ENCODE measurements around the gene TXK. TPM values are rescaled to one million over a fixed set of nuclear protein-coding genes. Genes with fewer than 3 reads are reported as not detected.

Gene TXK
- total RNA-seq, 2 donors from 2014 or later, result 52.4 to 53.2 TPM

DNA sequence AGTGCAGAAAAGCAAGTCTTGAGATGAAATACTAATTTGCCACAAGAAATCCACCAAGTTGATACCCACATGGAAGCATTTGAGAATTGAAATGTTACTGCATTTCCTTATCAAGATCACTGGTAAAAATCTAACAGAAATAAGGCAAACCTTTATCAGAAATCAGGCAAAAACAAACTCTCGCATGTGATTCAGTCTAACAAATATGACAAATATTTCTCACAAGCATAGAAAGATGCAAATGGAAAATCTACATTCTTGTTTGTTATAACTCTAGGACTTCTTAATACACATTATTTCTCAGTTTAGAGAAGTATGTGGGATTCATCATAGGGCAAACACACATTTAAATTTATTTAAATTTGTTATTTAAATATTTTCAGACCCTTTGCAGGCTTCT, 52.9 kb downstream of the TXK start:
- H3K9me3 ChIP-seq (ENCODE audit: control insufficient read depth, low read length, poor library complexity, severe bottlenecking), result no peaks in the 10 kb centered on the region
- Mint-ChIP-seq H3K27me3 (no peaks in the 10 kb centered on the region), H3K27ac (no peak overlapping the region), H3K4me3 (no peak overlapping the region), H3K36me3 (ENCODE audit: low read depth) (peaks cover 6% of the 10 kb centered on the region), H3K4me1 (peaks cover 21% of the 10 kb centered on the region)
- ATAC-seq (no peak), DNase-seq (no peak)

- ATAC-seq, result no peak
- H3K9me3 ChIP-seq (ENCODE audit: control insufficient read depth, low read length, poor library complexity, severe bottlenecking), result no peaks in the 10 kb centered on the region
- peak overlapping the region; percentile 77 for H3K27ac Mint-ChIP-seq
- peaks cover 6% of the 10 kb centered on the region for H3K36me3 Mint-ChIP-seq (ENCODE audit: low read depth)
- H3K4me3 Mint-ChIP-seq, result no peak overlapping the region
- H3K27me3 Mint-ChIP-seq, result no peaks in the 10 kb centered on the region
- peaks cover 19% of the 10 kb centered on the region for H3K4me1 Mint-ChIP-seq
- no peak for DNase-seq
These were observed 54.1 kb downstream of the TXK start for GRCh38 chr4:48079972-48080391.

- Mint-ChIP-seq H3K4me3 (no peak overlapping the region), H3K27me3 (no peaks in the 10 kb centered on the region), H3K36me3 (ENCODE audit: low read depth) (peaks cover 6% of the 10 kb centered on the region), H3K27ac (peak overlapping the region; percentile 77), H3K4me1 (peaks cover 16% of the 10 kb centered on the region)
- ATAC-seq (no peak), DNase-seq (no peak)
- H3K9me3 ChIP-seq (ENCODE audit: control insufficient read depth, low read length, poor library complexity, severe bottlenecking), result no peaks in the 10 kb centered on the region
These were observed 55.0 kb downstream of the TXK start for GRCh38 chr4:48078862-48079655.

GRCh38 chr4:48078425-48078824, 55.6 kb downstream of the TXK start:
- Mint-ChIP-seq H3K4me3 (no peak overlapping the region), H3K27me3 (no peaks in the 10 kb centered on the region), H3K27ac (no peak overlapping the region), H3K4me1 (peaks cover 16% of the 10 kb centered on the region), H3K36me3 (ENCODE audit: low read depth) (peaks cover 6% of the 10 kb centered on the region)
- ATAC-seq (no peak), DNase-seq (no peak)
- no peaks in the 10 kb centered on the region for H3K9me3 ChIP-seq (ENCODE audit: control insufficient read depth, low read length, poor library complexity, severe bottlenecking)

GRCh38 chr4:48074657-48075056, 59.4 kb downstream of the TXK start:
- no peaks in the 10 kb centered on the region for H3K9me3 ChIP-seq (ENCODE audit: control insufficient read depth, low read length, poor library complexity, severe bottlenecking)
- H3K4me1 Mint-ChIP-seq, result peaks cover 2% of the 10 kb centered on the region
- no peaks in the 10 kb centered on the region for H3K36me3 Mint-ChIP-seq (ENCODE audit: low read depth)
- DNase-seq (no peak), ATAC-seq (no peak)
- no peak overlapping the region for H3K27ac Mint-ChIP-seq
- H3K27me3 Mint-ChIP-seq, result no peaks in the 10 kb centered on the region
- no peak overlapping the region for H3K4me3 Mint-ChIP-seq

DNA sequence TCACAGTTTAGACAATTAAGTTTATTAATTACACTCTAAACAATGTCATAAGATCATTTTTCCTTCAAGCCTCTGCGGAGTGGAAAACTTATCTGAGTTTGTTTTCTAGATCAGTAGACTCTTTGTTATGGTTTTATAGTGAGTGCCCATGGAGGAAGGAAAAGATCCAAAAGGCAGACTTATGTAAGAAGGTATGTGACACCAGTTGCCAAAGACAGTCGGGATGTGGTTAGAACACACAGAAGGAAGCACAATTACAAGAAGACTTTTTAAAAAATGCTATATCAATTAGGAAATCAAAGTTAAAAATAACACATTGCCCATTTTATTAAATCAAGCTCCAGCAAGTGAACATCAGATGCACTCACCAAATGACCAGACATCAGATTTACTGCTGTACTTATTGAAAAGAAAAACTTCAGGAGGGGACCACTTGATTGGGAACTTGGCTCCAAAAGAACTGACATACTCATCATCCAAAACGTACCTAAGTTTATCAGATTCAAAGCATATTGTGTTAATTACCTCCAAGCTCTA, 60.4 kb downstream of the TXK start:
- DNase-seq, result no peak
- Mint-ChIP-seq H3K4me1 (peaks cover under 1% of the 10 kb centered on the region), H3K27me3 (no peaks in the 10 kb centered on the region), H3K4me3 (no peak overlapping the region), H3K27ac (no peak overlapping the region), H3K36me3 (ENCODE audit: low read depth) (no peaks in the 10 kb centered on the region)
- no peaks in the 10 kb centered on the region for H3K9me3 ChIP-seq (ENCODE audit: control insufficient read depth, low read length, poor library complexity, severe bottlenecking)
- no peak for ATAC-seq

- no peaks in the 10 kb centered on the region for H3K9me3 ChIP-seq (ENCODE audit: control insufficient read depth, low read length, poor library complexity, severe bottlenecking)
- H3K27ac Mint-ChIP-seq, result no peak overlapping the region
- no peaks in the 10 kb centered on the region for H3K4me1 Mint-ChIP-seq
- no peak overlapping the region for H3K4me3 Mint-ChIP-seq
- H3K36me3 Mint-ChIP-seq (ENCODE audit: low read depth), result peaks cover 2% of the 10 kb centered on the region
- ATAC-seq, result no peak
- H3K27me3 Mint-ChIP-seq, result no peaks in the 10 kb centered on the region
- DNase-seq, result no peak
These were observed 62.9 kb downstream of the TXK start for GRCh38 chr4:48071191-48071590.

- ATAC-seq, result no peak
- peaks cover 2% of the 10 kb centered on the region for H3K9me3 ChIP-seq (ENCODE audit: control insufficient read depth, low read length, poor library complexity, severe bottlenecking)
- H3K36me3 Mint-ChIP-seq (ENCODE audit: low read depth), result peaks cover 2% of the 10 kb centered on the region
- no peak overlapping the region for H3K27ac Mint-ChIP-seq
- H3K4me1 Mint-ChIP-seq, result no peaks in the 10 kb centered on the region
- H3K4me3 Mint-ChIP-seq, result no peak overlapping the region
- no peaks in the 10 kb centered on the region for H3K27me3 Mint-ChIP-seq
- no peak for DNase-seq
These were observed 65.0 kb downstream of the TXK start for GRCh38 chr4:48069026-48069425.

DNA sequence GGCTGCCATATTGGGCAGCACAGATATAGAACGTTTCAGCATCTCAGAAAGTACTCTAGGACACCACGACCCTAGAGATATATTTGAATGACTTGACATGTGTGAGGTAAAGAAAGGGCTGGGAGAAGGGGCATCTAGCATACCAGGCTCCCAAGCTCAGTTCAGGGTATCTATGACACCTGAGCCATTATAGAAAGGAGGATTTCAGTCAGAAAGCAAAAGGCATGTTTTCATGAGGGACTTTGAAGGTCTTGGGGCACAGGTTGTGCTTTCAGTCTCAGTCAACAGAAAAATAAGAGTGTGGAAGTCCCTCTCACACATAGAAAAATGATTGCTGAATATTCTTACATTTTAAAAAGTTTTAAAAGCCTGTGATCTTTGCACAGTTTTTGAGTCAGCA, 65.9 kb downstream of the TXK start:
- H3K4me3 Mint-ChIP-seq, result no peak overlapping the region
- no peaks in the 10 kb centered on the region for H3K4me1 Mint-ChIP-seq
- DNase-seq, result no peak
- no peak overlapping the region for H3K27ac Mint-ChIP-seq
- peaks cover 2% of the 10 kb centered on the region for H3K36me3 Mint-ChIP-seq (ENCODE audit: low read depth)
- H3K27me3 Mint-ChIP-seq, result no peaks in the 10 kb centered on the region
- ATAC-seq, result no peak
- H3K9me3 ChIP-seq (ENCODE audit: control insufficient read depth, low read length, poor library complexity, severe bottlenecking), result peaks cover 2% of the 10 kb centered on the region

DNA sequence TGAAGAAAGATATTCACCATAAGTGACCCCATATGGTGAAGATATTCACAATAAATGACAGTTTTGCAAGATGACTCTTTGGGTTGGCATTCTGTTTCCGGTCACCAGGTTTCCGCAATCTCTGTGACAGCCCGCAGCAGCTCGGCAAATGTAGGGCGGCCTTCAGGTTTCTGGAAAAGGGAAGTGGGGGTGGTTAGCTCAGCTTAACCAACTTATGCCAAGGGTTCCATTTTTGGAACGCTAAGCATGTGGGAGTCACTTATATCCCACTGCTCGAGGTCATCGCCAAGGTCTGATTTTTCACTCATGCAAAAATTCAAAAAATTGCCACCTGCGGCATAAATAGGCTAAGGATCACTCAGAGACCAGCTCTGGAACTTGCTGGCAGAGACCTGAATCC, 66.5 kb downstream of the TXK start:
- H3K9me3 ChIP-seq (ENCODE audit: control insufficient read depth, low read length, poor library complexity, severe bottlenecking), result peaks cover 2% of the 10 kb centered on the region
- Mint-ChIP-seq H3K4me3 (no peak overlapping the region), H3K36me3 (ENCODE audit: low read depth) (peaks cover 2% of the 10 kb centered on the region), H3K4me1 (no peaks in the 10 kb centered on the region), H3K27ac (no peak overlapping the region), H3K27me3 (no peaks in the 10 kb centered on the region)
- DNase-seq (no peak), ATAC-seq (no peak)

DNA sequence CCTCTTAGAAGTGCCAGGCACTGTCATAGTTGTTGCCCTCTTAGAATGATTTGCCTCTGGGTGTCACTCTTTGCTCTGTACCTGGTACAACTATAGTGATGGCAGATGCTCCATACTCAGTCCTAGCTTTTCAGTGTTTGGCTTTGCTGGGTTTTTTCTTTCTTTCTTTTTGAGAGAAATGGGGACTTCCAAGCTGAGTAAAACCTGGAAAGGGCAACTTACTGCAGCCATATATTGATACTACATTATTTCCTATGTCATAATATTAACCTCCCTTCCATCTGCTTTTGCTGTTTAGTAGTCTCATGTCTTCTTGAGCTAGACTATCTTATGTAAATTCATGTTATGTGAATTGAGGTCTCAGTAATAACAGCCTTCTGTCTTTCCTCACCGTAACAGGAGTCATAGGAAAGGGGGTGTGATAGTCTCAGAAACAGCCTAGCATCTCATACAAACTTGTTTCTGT, 68.4 kb downstream of the TXK start:
- H3K27ac Mint-ChIP-seq, result no peak overlapping the region
- no peaks in the 10 kb centered on the region for H3K27me3 Mint-ChIP-seq
- DNase-seq (no peak), ATAC-seq (no peak)
- no peak overlapping the region for H3K4me3 Mint-ChIP-seq
- peaks cover 4% of the 10 kb centered on the region for H3K36me3 Mint-ChIP-seq (ENCODE audit: low read depth)
- H3K9me3 ChIP-seq (ENCODE audit: control insufficient read depth, low read length, poor library complexity, severe bottlenecking), result peaks cover 2% of the 10 kb centered on the region
- no peaks in the 10 kb centered on the region for H3K4me1 Mint-ChIP-seq

DNA sequence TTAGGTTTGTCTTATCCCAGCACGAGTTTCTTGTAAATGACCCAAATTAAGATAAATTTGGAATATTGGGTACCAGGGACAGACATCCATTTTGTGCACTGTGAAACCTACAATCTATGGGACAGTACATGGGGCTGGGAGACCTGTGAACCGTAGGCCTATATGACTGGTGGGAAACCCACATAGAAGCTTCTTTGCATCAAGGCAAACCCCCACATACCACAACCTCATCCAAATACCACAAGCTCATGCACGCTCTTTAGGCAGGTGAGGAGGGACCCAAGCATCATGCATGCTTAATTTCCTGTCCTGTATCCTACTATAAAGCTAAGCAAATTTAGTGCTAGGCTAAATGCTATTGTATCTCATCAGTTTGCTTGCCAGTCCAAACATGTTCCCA, 69.7 kb downstream of the TXK start:
- Mint-ChIP-seq H3K27ac (no peak overlapping the region), H3K36me3 (ENCODE audit: low read depth) (peaks cover 4% of the 10 kb centered on the region), H3K4me1 (peaks cover 2% of the 10 kb centered on the region), H3K27me3 (no peaks in the 10 kb centered on the region), H3K4me3 (no peak overlapping the region)
- ATAC-seq (no peak), DNase-seq (no peak)
- H3K9me3 ChIP-seq (ENCODE audit: control insufficient read depth, low read length, poor library complexity, severe bottlenecking), result peaks cover 2% of the 10 kb centered on the region

- ATAC-seq (peak; percentile 64), DNase-seq (no peak)
- Mint-ChIP-seq H3K4me1 (peaks cover 6% of the 10 kb centered on the region), H3K36me3 (ENCODE audit: low read depth) (peaks cover 2% of the 10 kb centered on the region), H3K4me3 (no peak overlapping the region), H3K27ac (peak overlapping the region; percentile 4), H3K27me3 (no peaks in the 10 kb centered on the region)
- H3K9me3 ChIP-seq (ENCODE audit: control insufficient read depth, low read length, poor library complexity, severe bottlenecking), result no peaks in the 10 kb centered on the region
These were observed 75.2 kb downstream of the TXK start for GRCh38 chr4:48058617-48059530.
